ENCODE results near the gene RAPGEF1. TPM values are rescaled to one million over a fixed set of nuclear protein-coding genes. Genes with fewer than 3 reads are reported as not detected.

Gene RAPGEF1
- total and polyA plus RNA-seq, 9 of the 15 experiments (the other 6 are each of a cell fraction or from before 2014, with no cell fraction given): 0.06 to 44.1 (median 19.9) TPM

DNA sequence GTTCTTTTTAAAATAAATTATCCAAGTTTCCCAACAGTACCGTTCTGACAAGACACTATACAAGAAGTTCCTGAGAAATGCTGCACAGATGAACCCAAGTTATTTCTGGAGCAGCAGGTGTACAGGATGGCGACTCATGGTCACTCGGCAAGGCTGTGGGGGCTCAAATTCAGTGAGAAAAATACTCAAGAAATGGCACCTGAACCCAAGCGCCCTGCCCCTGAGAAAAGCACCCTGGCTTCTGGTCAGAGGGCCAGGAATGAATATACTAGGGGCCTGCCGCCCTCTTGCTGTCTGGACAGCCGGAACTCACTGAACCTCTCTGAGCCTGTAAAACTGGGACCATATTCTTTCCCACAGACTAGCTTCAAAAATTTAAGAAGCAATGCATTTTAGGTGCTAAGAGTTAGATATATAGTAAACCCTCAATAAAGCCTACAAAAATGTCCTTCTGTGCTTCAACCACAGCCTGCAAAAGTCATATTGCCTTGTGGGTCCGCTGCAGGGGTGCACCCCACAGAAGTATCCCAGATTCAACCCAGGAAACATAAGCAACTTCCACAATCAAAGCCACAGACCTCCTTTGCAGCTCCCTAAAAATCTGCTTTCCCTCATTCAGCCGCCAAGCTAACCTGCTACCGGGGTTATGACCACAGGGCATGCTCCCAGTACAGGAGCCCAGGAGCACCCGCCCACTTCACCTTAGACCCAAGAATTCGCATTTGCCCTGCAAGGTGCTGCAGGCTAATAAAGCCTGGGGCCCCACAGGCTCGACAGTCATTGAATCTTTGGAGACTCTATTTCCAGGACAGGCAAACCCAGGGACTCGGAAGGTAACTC, 1.4 kb downstream of the RAPGEF1 start:
- WGBS (ENCODE audit: insufficient coverage, low coverage, missing lambda C conversion rate): 51% methylated on average over 12 of the region's 13 CpGs
- Histone ChIP-seq H4K20me1 (replicated peaks; ENCODE audit: control insufficient read depth, insufficient read depth, low read length) (peaks cover 41% of the 10 kb centered on the region), H3K27ac (ENCODE audit: extremely low read depth, low read depth, low read length) (no peak overlapping the region), H3K36me3 (ENCODE audit: control insufficient read depth, insufficient read depth, low read length) (peaks cover 6% of the 10 kb centered on the region; the same call in 1 of the 3 replicates), H3K9me3 (replicated peaks; ENCODE audit: control insufficient read depth, insufficient read depth, low read depth, low read length) (no peaks in the 10 kb centered on the region), H3K4me2 (ENCODE audit: insufficient read depth, low read length) (peak overlapping the region; percentile 84), H3K9ac (ENCODE audit: insufficient read depth in 1 of 2, low read depth in 2 of 2, low read length in 2 of 2) (peak overlapping the region; percentile 63 to 93; a peak in 3 of 4 replicates), H3K4me3 (peak overlapping the region; percentile 64), H3K4me1 (replicated peaks in 1 of 2; ENCODE audit: control insufficient read depth in 2 of 2, insufficient read depth in 2 of 2, low read length in 2 of 2) (peaks cover 22 to 26% of the 10 kb centered on the region in 2 experiments), H3K9me1 (ENCODE audit: control insufficient read depth, insufficient read depth, low read length) (peaks cover 4% of the 10 kb centered on the region), H2AFZ (ENCODE audit: low read depth, low read length) (peak overlapping the region; percentile 62; the same call in 1 of the 2 replicates), H3K27me3 (ENCODE audit: control insufficient read depth in 2 of 2, insufficient read depth in 2 of 2, low read length in 2 of 2) (no peaks in the 10 kb centered on the region), H3K79me2 (ENCODE audit: control insufficient read depth, insufficient read depth, low read length) (peaks cover 50% of the 10 kb centered on the region)
- ChIA-PET POLR2A (interaction anchor here (0.6 to 0.9 kb wide), 3 partner anchors 141 to 493 kb away, joined by 3 to 4 read pairs (median 3); no protein-coding TSS in a partner anchor), CTCF (ENCODE audit: low intra/inter-chr PET ratio) (interaction anchor here (1.1 to 5.8 kb wide), 2 partner anchors 147 to 389 kb away, joined by 3 to 79 read pairs; no protein-coding TSS in a partner anchor)
- DNase-seq (ENCODE audit: extremely low read depth in 1 of 4, low spot score in 3 of 4) (peak in 1 of 4 experiments; percentile 34), ATAC-seq (peak; percentile 15; the same call in 2 of the 3 replicates), FAIRE-seq (peak; percentile 40)
- intact Hi-C loops (cut with micrococcal nuclease): no loop called here
- in situ Hi-C loops (cut with MboI): no loop called here
- TF ChIP-seq PTTG1 (tag; IDR thresholded peaks at IDR 0.05; ENCODE audit: low read depth): no peak
- no peak for TF ChIP-seq RBM14 (IDR thresholded peaks at IDR 0.05; ENCODE audit: borderline replicate concordance, insufficient read depth, low read depth, low read length)
- no peak for TF ChIP-seq ZNF695 (CRISPR knock-in tag; IDR thresholded peaks at IDR 0.05)
- TSS peak; percentile 63 for BruUV-seq (replicated peaks)
